Liver (tissue), 9 donors: ENCODE results near the gene WDR1. TPM values are rescaled to one million over a fixed set of nuclear protein-coding genes. Genes with fewer than 3 reads are reported as not detected.

ENCODE experiments used
- DNase-seq: peaks from one replicate; pipeline ENCODE4 v3.0.0-alpha.2; 2017; ENCODE audit warnings: low spot score
- H3K27ac ChIP-seq, 2 donors: one replicate each; pipeline ENCODE4 v1.7.0; 2013; ENCODE audit warnings: inconsistent platforms in 2 of 2, low read length in 2 of 2, control low read depth in 1 of 2, low read depth in 1 of 2, mild to moderate bottlenecking in 1 of 2
- H3K27me3 ChIP-seq, 4 donors: one replicate each; pipeline versions ENCODE4 v1.6.1 to v1.7.0; 2013; ENCODE audit warnings: low read length in 3 of 4, inconsistent platforms in 1 of 4, mild to moderate bottlenecking in 1 of 4, moderate library complexity in 1 of 4; ENCODE audit not compliant: control insufficient read depth in 4 of 4, insufficient read depth in 4 of 4
- H3K36me3 ChIP-seq, 4 donors: one replicate each; pipeline versions ENCODE4 v1.6.1 to v1.7.0; 2013; ENCODE audit warnings: low read length in 3 of 4, mild to moderate bottlenecking in 3 of 4, low read depth in 1 of 4, moderate library complexity in 1 of 4; ENCODE audit not compliant: control insufficient read depth in 4 of 4, insufficient read depth in 3 of 4
- H3K4me1 ChIP-seq, 4 donors: one replicate each; pipeline versions ENCODE4 v1.6.1 to v1.7.0; 2013; ENCODE audit warnings: low read length in 3 of 4, mild to moderate bottlenecking in 3 of 4, moderate library complexity in 1 of 4; ENCODE audit not compliant: control insufficient read depth in 4 of 4, insufficient read depth in 4 of 4
- H3K4me3 ChIP-seq, 3 donors: one replicate each; pipeline versions ENCODE4 v1.6.1 to v1.7.0; 2013; ENCODE audit warnings: low read length in 3 of 3, control low read depth in 1 of 3, low read depth in 1 of 3, mild to moderate bottlenecking in 1 of 3
- H3K9ac ChIP-seq, 2 donors: one replicate each; pipeline ENCODE4 v1.7.0; 2013; ENCODE audit warnings: low read length in 2 of 2, mild to moderate bottlenecking in 2 of 2, moderate library complexity in 2 of 2, control low read depth in 1 of 2, low read depth in 1 of 2
- H3K9me3 ChIP-seq, 4 donors: one replicate each; pipeline versions ENCODE4 v1.6.1 to v1.7.0; 2013; ENCODE audit warnings: low read length in 3 of 4; ENCODE audit not compliant: control insufficient read depth in 4 of 4
- ATF3 ChIP-seq: IDR thresholded peaks from 2 replicates; pipeline ENCODE4 v1.6.1; 2016; ENCODE audit warnings: antibody characterized with exemption
- CTCF ChIP-seq: fragments of 150-350 bp; IDR thresholded peaks from 2 replicates; pipeline ENCODE4 v1.5.1; 2017; ENCODE audit warnings: improper control_type of control experiment, low read depth, low read length; ENCODE audit not compliant: missing input control
- EGR1 ChIP-seq, 2 donors: IDR thresholded peaks; 2 replicates each; pipeline ENCODE4 v1.6.1; 2016 to 2018; ENCODE audit warnings: antibody characterized with exemption in 2 of 2, low read depth in 2 of 2
- FOXA1 ChIP-seq: IDR thresholded peaks from 2 replicates; pipeline ENCODE4 v1.6.1; 2016; ENCODE audit warnings: antibody characterized with exemption
- FOXA2 ChIP-seq: IDR thresholded peaks from 2 replicates; pipeline ENCODE4 v1.6.1; 2016; ENCODE audit warnings: antibody characterized with exemption
- GABPA ChIP-seq, 2 donors: IDR thresholded peaks in 1 of 2; conservative IDR thresholded peaks in 1 of 2; 2 replicates each; pipeline ENCODE4 v1.6.1; 2016; ENCODE audit warnings: antibody characterized with exemption in 2 of 2, mild to moderate bottlenecking in 1 of 2, moderate library complexity in 1 of 2
- HNF4A ChIP-seq, 2 donors: conservative IDR thresholded peaks; 2 replicates each; pipeline ENCODE4 v1.6.1; 2016; ENCODE audit warnings: antibody characterized with exemption in 2 of 2, mild to moderate bottlenecking in 2 of 2
- HNF4G ChIP-seq: IDR thresholded peaks from 2 replicates; pipeline ENCODE4 v1.6.1; 2016; ENCODE audit warnings: antibody characterized with exemption
- JUND ChIP-seq, 2 donors: IDR thresholded peaks; 2 replicates each; pipeline ENCODE4 v1.6.1; 2016; ENCODE audit warnings: antibody characterized with exemption in 2 of 2
- MAX ChIP-seq: IDR thresholded peaks from 2 replicates; pipeline ENCODE4 v1.6.1; 2016; ENCODE audit warnings: antibody characterized with exemption
- NR2F2 ChIP-seq: IDR thresholded peaks from 2 replicates; pipeline ENCODE4 v1.6.1; 2016; ENCODE audit warnings: antibody characterized with exemption
- RAD21 ChIP-seq, 2 donors: IDR thresholded peaks; 2 replicates each; pipeline ENCODE4 v1.6.1; 2016; ENCODE audit warnings: antibody characterized with exemption in 2 of 2, mild to moderate bottlenecking in 2 of 2
- REST ChIP-seq: IDR thresholded peaks from 2 replicates; pipeline ENCODE4 v1.6.1; 2016; ENCODE audit warnings: antibody characterized with exemption, mild to moderate bottlenecking
- RXRA ChIP-seq, 2 donors: IDR thresholded peaks; 2 replicates each; pipeline ENCODE4 v1.6.1; 2017 to 2018; ENCODE audit warnings: antibody characterized with exemption in 2 of 2, mild to moderate bottlenecking in 1 of 2
- SP1 ChIP-seq: IDR thresholded peaks from 2 replicates; pipeline ENCODE4 v1.6.1; 2018; ENCODE audit warnings: antibody characterized with exemption, mild to moderate bottlenecking
- TAF1 ChIP-seq: conservative IDR thresholded peaks from 2 replicates; pipeline ENCODE4 v1.6.1; 2016; ENCODE audit warnings: antibody characterized with exemption, mild to moderate bottlenecking
- YY1 ChIP-seq: IDR thresholded peaks from 2 replicates; pipeline ENCODE4 v1.6.1; 2016; ENCODE audit warnings: antibody characterized with exemption, mild to moderate bottlenecking
- ZBTB33 ChIP-seq: IDR thresholded peaks from 2 replicates; pipeline ENCODE4 v1.6.1; 2016; ENCODE audit warnings: antibody characterized with exemption
- WGBS: extraction: QIAGEN DNeasy Blood & Tissue Kit; methylation state at CpG from one replicate; pipeline ENCODE4 v1.1.7; 2013; 5-methylcytosine and 5-hydroxymethylcytosine counted together
- polyA plus RNA-seq, 2 donors: library from polyadenylated mRNA; stranded (reverse) in 1 of 2; unstranded in 1 of 2; fragments of 200-250 nt in 1 of 2; fragments of >200 nt in 1 of 2; fragmentation: Nextera tagmentation in 1 of 2; extraction: Ambion mirVana in 1 of 2; gene quantifications; one replicate each; pipeline versions ENCODE4 v1.2.1 to v1.2.3, GENCODE V29; 2013 to 2015
- total RNA-seq, 2 donors: library from RNA; depleted of rRNA; stranded (reverse); fragments of >200 nt; gene quantifications; one replicate each; pipeline ENCODE4 v1.2.3, GENCODE V29; 2014
- donor health status: healthy.
- donor health status: healthy.
- donor health status: healthy.
- donor health status: healthy.
- donor health status: healthy.

Gene WDR1
- total and polyA plus RNA-seq, 4 donors: 31.1 to 97.4 (median 65.7) TPM

- Histone ChIP-seq H3K9me3 (no peaks in the 10 kb centered on the region), H3K27me3 (no peaks in the 10 kb centered on the region), H3K4me1 (peaks cover 8 to 24% (median 17%) of the 10 kb centered on the region in 4 donors), H3K4me3 (no peak overlapping the region), H3K36me3 (peaks cover 18 to 70% (median 50%) of the 10 kb centered on the region in 4 donors), H3K27ac (no peak overlapping the region), H3K9ac (no peak overlapping the region)
- WGBS: 94% methylated on average over 19 of the region's 19 CpGs
- no peak for DNase-seq
- TF ChIP-seq ATF3: no peak
- TF ChIP-seq SP1: no peak
- TF ChIP-seq GABPA (IDR thresholded peaks at IDR 0.05 in 1 of 2, conservative IDR thresholded peaks at IDR 0.05 in 1 of 2): no peak
- no peak for TF ChIP-seq ZBTB33
- TF ChIP-seq EGR1 (IDR thresholded peaks at IDR 0.05; ENCODE audit: low read depth in 2 of 2): no peak
These were observed 24.9 kb downstream of the WDR1 start for GRCh38 chr4:10091531-10092181.

- H3K4me3 ChIP-seq: no peak overlapping the region
- H3K4me1 ChIP-seq: peaks cover 8 to 24% (median 15%) of the 10 kb centered on the region in 4 donors
- no peaks in the 10 kb centered on the region for H3K27me3 ChIP-seq
- H3K27ac ChIP-seq: no peak overlapping the region
- TF ChIP-seq REST (no peak), HNF4G (no peak), RXRA (IDR thresholded peaks at IDR 0.05) (no peak), JUND (IDR thresholded peaks at IDR 0.05) (no peak), FOXA1 (no peak), RAD21 (IDR thresholded peaks at IDR 0.05) (no peak), FOXA2 (no peak), GABPA (IDR thresholded peaks at IDR 0.05 in 1 of 2, conservative IDR thresholded peaks at IDR 0.05 in 1 of 2) (no peak), SP1 (no peak), NR2F2 (no peak), ZBTB33 (no peak), TAF1 (no peak), HNF4A (conservative IDR thresholded peaks at IDR 0.05) (no peak), EGR1 (IDR thresholded peaks at IDR 0.05; ENCODE audit: low read depth in 2 of 2) (no peak), YY1 (no peak), CTCF (no peak), MAX (no peak), ATF3 (no peak)
- 94% methylated on average over 21 of the region's 21 CpGs for WGBS
- H3K36me3 ChIP-seq: peaks cover 23 to 73% (median 50%) of the 10 kb centered on the region in 4 donors
- no peak overlapping the region for H3K9ac ChIP-seq
- H3K9me3 ChIP-seq: no peaks in the 10 kb centered on the region
- DNase-seq: no peak
These were observed 25.9 kb downstream of the WDR1 start for GRCh38 chr4:10090467-10091250.
